Vagina (tissue), 2 donors: Measurements from ENCODE around the gene PCNP.

Experiments
- CTCF ChIP-seq, 3 experiments: fragments of 450-650 bp in 2 of 3; fragments of 200-600 bp in 1 of 3; sonication (generic) in 1 of 3; IDR thresholded peaks; one replicate each; pipeline ENCODE4 v1.5.1; 2017 to 2019; ENCODE audit warnings: antibody characterized with exemption in 3 of 3, mild to moderate bottlenecking in 2 of 3, moderate library complexity in 2 of 3
- POLR2A ChIP-seq, 2 donors: fragments of 450-650 bp; IDR thresholded peaks; one replicate each; pipeline ENCODE4 v1.6.1; 2017; ENCODE audit warnings: antibody characterized with exemption in 2 of 2, mild to moderate bottlenecking in 2 of 2, moderate library complexity in 2 of 2

GRCh38 chr3:101591071-101591470, 17.1 kb downstream of the PCNP start:
- TF ChIP-seq CTCF (IDR thresholded peaks at IDR 0.05) (no peak), POLR2A (IDR thresholded peaks at IDR 0.05) (no peak)
